ENCODE measurements around the gene CTRB1.
A peak's percentile ranks its signal among the peaks of the same experiment; 100 is the strongest.
"Not testable (repeated sequence)": the region's sequence is repeated elsewhere in the genome, so short reads cannot be mapped to it uniquely, and the experiment has no call there.

The CTRB1 gene

GRCh38 chr16:75256696-75257343 is 38.0 kb downstream of the CTRB1 start:
- DNase-seq (ENCODE audit: low spot score) = no peak

DNA sequence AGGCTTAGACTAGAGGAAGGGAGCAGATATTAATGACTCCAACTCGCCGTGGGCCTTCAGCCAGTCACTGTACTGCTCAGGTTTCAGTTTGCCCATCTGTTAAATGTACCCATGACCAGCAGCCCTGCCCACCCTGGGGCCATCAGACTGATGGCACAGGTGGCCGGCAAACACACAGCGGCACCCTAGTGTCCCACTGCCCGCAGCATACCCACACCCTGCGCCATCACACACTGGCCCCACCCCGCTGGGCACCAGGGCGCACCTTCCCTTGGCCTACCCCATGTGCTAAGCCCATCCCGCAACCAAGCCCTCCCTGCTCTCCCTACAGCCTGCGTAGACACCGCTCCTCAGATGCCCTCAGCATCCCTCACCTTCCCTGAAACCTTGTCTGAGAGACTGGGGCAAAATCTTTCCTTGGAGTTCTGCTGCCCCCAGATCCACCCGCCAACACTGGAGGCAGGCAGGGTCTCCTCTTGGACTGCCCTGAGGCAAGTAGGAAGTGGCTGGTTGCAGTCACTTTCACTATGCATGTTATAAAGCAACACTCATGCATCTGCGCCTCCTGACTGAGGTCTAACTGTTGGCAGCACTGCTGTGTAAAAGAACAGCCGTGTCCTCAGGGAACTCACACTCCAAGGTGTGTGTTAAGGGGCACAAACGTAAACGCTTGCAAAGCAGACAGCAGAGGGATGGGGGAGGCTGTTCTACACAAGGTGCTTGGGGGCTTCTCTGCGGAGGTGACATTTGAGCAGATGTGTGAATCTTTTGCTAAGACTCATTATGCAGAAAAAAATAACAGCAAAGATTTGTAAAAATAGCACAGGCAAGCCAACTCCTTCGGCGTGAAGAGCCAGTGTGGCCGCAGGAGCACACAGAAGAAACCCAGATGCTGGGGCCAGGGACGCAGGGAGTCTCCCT is 39.4 kb downstream of the CTRB1 start:
- no peak for DNase-seq (ENCODE audit: low spot score)

- DNase-seq (ENCODE audit: low spot score) = no peak
These were observed 40.0 kb downstream of the CTRB1 start for GRCh38 chr16:75258807-75259141.

DNA sequence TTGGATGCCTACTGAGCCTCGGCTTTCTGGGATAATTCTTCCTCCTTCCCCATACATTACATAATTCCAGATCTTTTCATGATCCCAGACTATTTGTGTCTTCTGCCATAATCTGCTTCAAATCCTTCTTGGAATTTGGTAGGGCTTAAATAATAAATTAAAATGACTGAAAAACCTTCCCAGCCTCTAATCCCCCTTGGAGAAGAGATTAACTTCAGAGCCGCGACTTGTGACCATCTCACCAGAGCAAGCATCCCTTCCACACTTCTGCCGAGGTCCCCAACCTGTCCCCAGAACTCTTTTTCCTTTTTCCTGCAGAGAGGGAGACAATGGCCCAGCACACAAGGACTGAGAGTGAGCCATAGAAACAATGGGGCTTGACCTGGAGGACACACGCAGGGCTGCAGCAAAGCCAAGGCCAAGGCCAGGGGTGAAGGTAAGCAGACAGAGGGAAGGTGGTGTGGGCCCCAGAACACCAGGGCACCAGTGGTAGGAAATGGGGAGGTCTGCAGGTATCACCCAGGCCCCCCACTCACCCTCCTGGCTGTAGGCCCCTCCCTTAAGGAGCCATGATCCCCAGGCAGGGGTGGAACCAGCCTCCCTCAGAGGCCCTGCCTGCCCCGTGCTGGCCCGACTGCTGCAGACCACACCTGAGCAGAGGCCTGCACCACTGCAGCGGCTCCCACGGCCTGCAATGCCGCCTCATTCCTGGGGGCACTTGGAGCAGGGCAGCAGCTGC is 42.2 kb downstream of the CTRB1 start:
- DNase-seq (ENCODE audit: low spot score) = no peak

- DNase-seq (ENCODE audit: low spot score) = no peak
These were observed 42.8 kb downstream of the CTRB1 start for GRCh38 chr16:75261590-75262078.

GRCh38 chr16:75262104-75262799 is 43.5 kb downstream of the CTRB1 start:
- no peak for DNase-seq (ENCODE audit: low spot score)

DNA sequence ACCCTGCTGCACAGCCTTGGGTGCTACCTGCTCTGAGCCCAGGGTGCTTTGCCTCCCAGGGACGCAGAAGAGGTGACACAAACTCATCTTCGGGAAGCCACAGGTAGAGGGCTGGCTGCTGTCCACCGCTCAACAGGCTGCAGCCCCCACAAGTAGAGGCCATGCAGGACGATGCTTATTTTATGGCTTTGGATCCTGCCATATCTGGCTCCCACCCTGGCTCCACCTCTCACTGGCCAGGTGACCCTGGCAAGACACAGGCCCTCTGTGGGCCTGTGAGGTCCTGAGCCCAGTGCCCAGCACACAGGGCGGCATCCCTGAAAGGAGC is 44.0 kb downstream of the CTRB1 start:
- no peak for DNase-seq (ENCODE audit: low spot score)

- no peak for DNase-seq (ENCODE audit: low spot score)
These were observed 44.6 kb downstream of the CTRB1 start for GRCh38 chr16:75263291-75263962.

DNA sequence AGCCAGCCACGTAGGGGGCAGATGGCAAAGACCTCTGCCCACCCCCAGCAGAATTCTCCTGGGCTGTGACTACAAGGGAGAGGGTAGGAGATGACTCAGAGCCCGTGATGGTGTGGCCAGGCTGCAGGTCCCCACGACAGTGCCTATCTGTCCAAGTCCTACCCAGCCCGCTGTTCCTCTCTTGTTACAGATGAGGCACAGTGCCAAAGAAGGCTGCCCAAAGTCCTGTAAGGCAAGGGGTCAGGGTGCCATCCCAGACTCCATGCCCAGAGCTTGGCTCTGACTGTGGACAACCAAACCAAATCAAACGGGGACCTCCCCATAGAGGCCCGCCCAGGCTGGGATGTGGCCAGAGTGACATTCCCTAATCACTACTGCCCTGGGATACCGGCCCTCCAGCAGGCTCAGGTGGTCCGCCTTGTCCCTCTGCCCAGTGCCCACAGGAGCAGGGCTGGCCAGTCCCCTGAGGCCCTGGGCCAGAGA is 45.2 kb downstream of the CTRB1 start:
- DNase-seq (ENCODE audit: low spot score) = no peak

DNA sequence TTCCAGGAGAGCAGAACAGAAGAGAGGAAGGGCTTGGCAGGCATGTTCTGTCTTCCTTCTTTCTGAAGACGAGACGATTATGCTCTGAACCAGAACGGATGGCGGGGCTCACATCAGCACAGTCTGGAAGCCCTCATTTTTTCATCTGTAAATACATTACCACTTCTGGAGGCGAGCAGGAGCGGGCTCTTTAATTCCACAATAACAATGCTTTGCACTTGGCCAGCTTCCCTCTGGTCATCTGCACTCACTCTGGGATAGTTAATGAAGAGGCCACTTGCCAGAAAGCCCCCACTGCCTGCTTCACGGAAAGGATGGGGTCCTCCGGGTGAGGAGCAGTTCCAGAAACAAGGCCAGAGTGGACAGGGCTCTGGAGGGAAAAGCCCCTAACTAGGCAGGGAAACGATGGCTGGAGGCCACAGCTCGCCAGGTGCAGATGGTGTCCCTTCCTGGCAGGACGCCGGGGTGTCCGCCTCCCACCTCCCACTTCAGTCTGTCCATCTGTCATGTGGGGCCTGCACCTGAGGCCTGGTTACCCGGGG is 45.7 kb downstream of the CTRB1 start:
- no peak for DNase-seq (ENCODE audit: low spot score)

GRCh38 chr16:75264999-75265910 is 46.5 kb downstream of the CTRB1 start:
- no peak for DNase-seq (ENCODE audit: low spot score)

- peak; percentile 28 for DNase-seq (ENCODE audit: low spot score)
These were observed 47.3 kb downstream of the CTRB1 start for GRCh38 chr16:75265911-75266701.

DNA sequence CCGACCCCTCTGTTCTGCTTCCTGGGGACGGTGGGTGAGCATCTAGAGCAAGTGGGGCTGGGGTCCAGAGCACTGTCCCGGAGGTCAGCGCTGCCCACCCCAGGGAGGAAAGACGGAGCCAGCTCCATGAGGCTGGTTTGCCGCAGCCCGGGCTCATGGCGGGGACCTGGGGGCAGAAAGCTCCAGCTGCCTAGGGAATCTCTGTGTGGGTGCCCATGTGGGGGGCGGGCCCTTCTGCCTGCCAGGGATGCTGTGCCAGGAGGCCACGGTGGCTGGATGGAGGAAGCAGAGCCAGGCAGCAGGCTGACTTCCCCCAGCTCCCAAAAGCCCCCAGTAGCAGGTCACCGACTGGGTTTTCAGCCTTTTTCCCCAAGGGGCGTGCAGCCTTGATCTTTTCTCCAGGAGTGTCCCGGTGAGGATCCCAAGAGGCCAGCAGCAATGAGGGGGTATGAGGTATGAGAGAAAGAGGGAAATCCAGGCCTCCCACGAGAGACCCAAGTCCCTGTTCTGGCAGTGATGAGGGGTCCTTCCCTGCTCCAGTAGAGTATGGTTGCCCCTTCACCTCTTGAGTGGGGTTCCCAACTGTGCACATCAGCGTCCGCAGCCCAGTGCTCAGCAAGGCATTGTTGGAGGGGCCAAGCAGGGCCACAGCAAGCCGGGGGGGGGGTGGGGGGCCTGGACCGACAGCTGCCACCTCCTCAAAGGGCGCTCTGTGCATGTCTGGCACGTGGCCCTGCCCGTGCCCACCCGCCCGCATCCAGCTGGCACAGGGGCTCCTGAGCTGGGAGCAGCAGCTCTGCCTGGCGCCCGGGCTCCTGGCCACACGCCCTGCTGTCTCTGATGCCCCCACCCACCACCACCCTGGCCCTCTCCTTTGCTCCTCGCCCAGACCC is 48.2 kb downstream of the CTRB1 start:
- DNase-seq (ENCODE audit: low spot score) = no peak

- no peak for DNase-seq (ENCODE audit: low spot score)
These were observed 49.0 kb downstream of the CTRB1 start for GRCh38 chr16:75267631-75268264.

DNA sequence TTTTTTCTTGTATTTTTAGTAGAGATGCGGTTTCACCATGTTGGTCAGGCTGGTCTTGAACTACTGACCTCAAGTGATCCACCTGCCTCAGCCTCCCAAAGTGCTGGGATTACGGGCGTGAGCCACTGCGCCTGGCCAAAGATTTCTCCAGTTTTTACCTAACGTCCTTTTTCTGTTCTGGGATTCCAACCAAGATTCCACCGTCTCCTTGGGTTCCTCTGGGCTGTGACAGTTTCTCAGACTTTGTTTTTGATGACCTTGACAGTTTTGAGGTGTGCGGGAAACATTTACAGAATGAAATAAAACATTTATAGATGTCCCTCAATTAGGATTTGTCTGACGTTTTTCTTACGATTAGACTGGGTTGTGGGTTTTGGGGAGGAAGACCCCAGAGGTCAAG is 50.6 kb downstream of the CTRB1 start:
- DNase-seq (ENCODE audit: low spot score) = not testable (repeated sequence)

GRCh38 chr16:75271441-75272096 is 52.8 kb downstream of the CTRB1 start:
- no peak for DNase-seq (ENCODE audit: low spot score)

- no peak for DNase-seq (ENCODE audit: low spot score)
These were observed 53.3 kb downstream of the CTRB1 start for GRCh38 chr16:75272097-75272551.
